HepG2 (cell line): ENCODE results near the gene FGF21. TPM values are rescaled to one million over a fixed set of nuclear protein-coding genes. Genes with fewer than 3 reads are reported as not detected.
A peak's percentile ranks its signal among the peaks of the same experiment; 100 is the strongest.

Experiments
- BCL3 ChIP-seq: sonication (generic); formaldehyde crosslinking; IDR thresholded peaks from 2 replicates; pipeline ENCODE4 v1.5.1; 2020; ENCODE audit warnings: mild to moderate bottlenecking, missing genetic modification reagents, moderate library complexity
- BCLAF1 ChIP-seq: fragments of 450-650 bp; IDR thresholded peaks from 2 replicates; pipeline ENCODE4 v1.6.1; 2017; ENCODE audit warnings: mild to moderate bottlenecking
- BRCA1 ChIP-seq: sonication (generic); formaldehyde crosslinking; IDR thresholded peaks from 2 replicates; pipeline ENCODE4 v1.4.0; 2020; ENCODE audit warnings: missing genetic modification reagents
- FIP1L1 ChIP-seq: fragments of 200-400 bp; formaldehyde crosslinking; IDR thresholded peaks from 2 replicates; pipeline ENCODE4 v1.6.1; 2018; ENCODE audit warnings: low read depth, mild to moderate bottlenecking, low read length, moderate library complexity, borderline replicate concordance; ENCODE audit not compliant: insufficient read depth
- IRF9 ChIP-seq: sonication (generic); formaldehyde crosslinking; IDR thresholded peaks from 2 replicates; pipeline ENCODE4 v1.8.0; 2022; ENCODE audit warnings: missing genetic modification reagents, mild to moderate bottlenecking, borderline replicate concordance
- MAZ ChIP-seq, 2 experiments: sonication (generic) in 1 of 2; formaldehyde crosslinking in 1 of 2; IDR thresholded peaks; 2 replicates each; pipeline versions ENCODE4 v1.5.0 to v1.6.1; 2012 to 2020; ENCODE audit warnings: low read depth in 2 of 2, mild to moderate bottlenecking in 2 of 2, borderline replicate concordance in 1 of 2, improper control_type of control experiment in 1 of 2, low read length in 1 of 2, missing genetic modification reagents in 1 of 2, moderate library complexity in 1 of 2
- MIER2 ChIP-seq: IDR thresholded peaks from 2 replicates; pipeline ENCODE4 v1.6.1; 2016; ENCODE audit warnings: missing biosample characterization, missing genetic modification reagents
- MIER3 ChIP-seq: IDR thresholded peaks from 2 replicates; pipeline ENCODE4 v1.6.1; 2016; ENCODE audit warnings: missing compliant biosample characterization, borderline replicate concordance
- MTA3 ChIP-seq: sonication (generic); formaldehyde crosslinking; IDR thresholded peaks from 2 replicates; pipeline ENCODE4 v1.4.0; 2020; ENCODE audit warnings: missing genetic modification reagents
- NFE2L2 ChIP-seq: fragments of 150-350 bp; IDR thresholded peaks from 2 replicates; pipeline ENCODE4 v1.6.1; 2014; ENCODE audit warnings: low read length
- PLRG1 ChIP-seq: fragments of 450-650 bp; conservative IDR thresholded peaks from 2 replicates; pipeline ENCODE4 v1.6.1; 2016
- SYNCRIP ChIP-seq: fragments of 200-400 bp; formaldehyde crosslinking; IDR thresholded peaks from 2 replicates; pipeline ENCODE4 v1.6.1; 2018; ENCODE audit warnings: mild to moderate bottlenecking, low read depth, low read length; ENCODE audit not compliant: insufficient read depth
- TERF1 ChIP-seq: sonication (generic); formaldehyde crosslinking; IDR thresholded peaks from 2 replicates; pipeline ENCODE4 v1.8.0; 2022; ENCODE audit warnings: mild to moderate bottlenecking, missing genetic modification reagents, moderate library complexity
- THAP9 ChIP-seq: sonication (generic); formaldehyde crosslinking; IDR thresholded peaks from 2 replicates; pipeline ENCODE4; 2020; ENCODE audit warnings: missing genetic modification reagents, mild to moderate bottlenecking, borderline replicate concordance
- TRIM22 ChIP-seq: fragments of 450-650 bp; IDR thresholded peaks from 2 replicates; pipeline ENCODE4 v1.6.1; 2017
- TSC22D2 ChIP-seq: sonication (generic); formaldehyde crosslinking; IDR thresholded peaks from 2 replicates; pipeline ENCODE4 v1.5.1; 2020; ENCODE audit warnings: missing genetic modification reagents, mild to moderate bottlenecking, borderline replicate concordance
- ZNF224 ChIP-seq: sonication (generic); formaldehyde crosslinking; IDR thresholded peaks from 2 replicates; pipeline ENCODE4 v1.5.0; 2020; ENCODE audit warnings: mild to moderate bottlenecking, missing genetic modification reagents
- ZNF251 ChIP-seq: sonication (generic); formaldehyde crosslinking; IDR thresholded peaks from 2 replicates; pipeline ENCODE4 v1.9.0; 2021; ENCODE audit warnings: mild to moderate bottlenecking, missing genetic modification reagents
- ZNF761 ChIP-seq: sonication (generic); formaldehyde crosslinking; conservative IDR thresholded peaks from 2 replicates; pipeline ENCODE4 v1.4.0; 2020; ENCODE audit warnings: mild to moderate bottlenecking, missing genetic modification reagents
- polyA plus RNA-seq, 8 experiments: library from polyadenylated mRNA; depleted of rRNA in 3 of 8; stranded (reverse) in 7 of 8; unstranded in 1 of 8; fragments of >200 nt; fragmentation: Illumina TruSeq in 4 of 8; extraction: Trizol in 4 of 8; gene quantifications; 2 replicates each; pipeline versions ENCODE4 v1.2.1 to v1.2.3, GENCODE V29; 2011 to 2016; ENCODE audit warnings: low read depth in 4 of 8, missing spikeins in 1 of 8, mixed read lengths in 1 of 8; ENCODE audit not compliant: insufficient read depth in 1 of 8
- total RNA-seq, 5 experiments: library from RNA; depleted of rRNA; stranded (reverse); fragments of >200 nt; fragmentation: Illumina TruSeq; extraction: Trizol; gene quantifications; 2 replicates each; pipeline ENCODE4 v1.2.3, GENCODE V29; 2016; ENCODE audit warnings: low read depth in 1 of 5

FGF21 gene
- total and polyA plus RNA-seq, 2 of the 13 experiments (the other 11 are each of a cell fraction or from before 2014, with no cell fraction given) = 0.17 TPM; not detected in 1

- TF ChIP-seq BCLAF1 (no peak), NFE2L2 (no peak), MIER3 (peak; percentile 51; the same call in 1 of the 2 replicates), BCL3 (CRISPR knock-in tag) (no peak), THAP9 (CRISPR knock-in tag) (no peak), TERF1 (CRISPR knock-in tag) (no peak), MAZ (IDR thresholded peaks at IDR 0.05; ENCODE audit: borderline replicate concordance, low read depth, low read length) (no peak), MAZ (CRISPR knock-in tag; IDR thresholded peaks at IDR 0.05; ENCODE audit: low read depth) (0 out of 2 replicates have a peak, but pooled peaks have one; percentile 51), IRF9 (CRISPR knock-in tag) (no peak), FIP1L1 (no peak), ZNF251 (CRISPR knock-in tag) (no peak), TRIM22 (no peak), ZNF761 (no peak), BRCA1 (no peak), MIER2 (CRISPR knock-in tag) (no peak), MTA3 (CRISPR knock-in tag) (no peak), SYNCRIP (no peak), PLRG1 (no peak), TSC22D2 (CRISPR knock-in tag) (no peak), ZNF224 (CRISPR knock-in tag) (no peak)
Observed at GRCh38 chr19:48718711-48719231, 36.6 kb upstream of the FGF21 start (continued).
